ENCODE measurements around the gene TCEANC2. TPM values are rescaled to one million over a fixed set of nuclear protein-coding genes. Genes with fewer than 3 reads are reported as not detected.

TCEANC2 gene
- total and polyA plus RNA-seq, 2 experiments from 2014 or later = 6.0 to 6.3 TPM

DNA sequence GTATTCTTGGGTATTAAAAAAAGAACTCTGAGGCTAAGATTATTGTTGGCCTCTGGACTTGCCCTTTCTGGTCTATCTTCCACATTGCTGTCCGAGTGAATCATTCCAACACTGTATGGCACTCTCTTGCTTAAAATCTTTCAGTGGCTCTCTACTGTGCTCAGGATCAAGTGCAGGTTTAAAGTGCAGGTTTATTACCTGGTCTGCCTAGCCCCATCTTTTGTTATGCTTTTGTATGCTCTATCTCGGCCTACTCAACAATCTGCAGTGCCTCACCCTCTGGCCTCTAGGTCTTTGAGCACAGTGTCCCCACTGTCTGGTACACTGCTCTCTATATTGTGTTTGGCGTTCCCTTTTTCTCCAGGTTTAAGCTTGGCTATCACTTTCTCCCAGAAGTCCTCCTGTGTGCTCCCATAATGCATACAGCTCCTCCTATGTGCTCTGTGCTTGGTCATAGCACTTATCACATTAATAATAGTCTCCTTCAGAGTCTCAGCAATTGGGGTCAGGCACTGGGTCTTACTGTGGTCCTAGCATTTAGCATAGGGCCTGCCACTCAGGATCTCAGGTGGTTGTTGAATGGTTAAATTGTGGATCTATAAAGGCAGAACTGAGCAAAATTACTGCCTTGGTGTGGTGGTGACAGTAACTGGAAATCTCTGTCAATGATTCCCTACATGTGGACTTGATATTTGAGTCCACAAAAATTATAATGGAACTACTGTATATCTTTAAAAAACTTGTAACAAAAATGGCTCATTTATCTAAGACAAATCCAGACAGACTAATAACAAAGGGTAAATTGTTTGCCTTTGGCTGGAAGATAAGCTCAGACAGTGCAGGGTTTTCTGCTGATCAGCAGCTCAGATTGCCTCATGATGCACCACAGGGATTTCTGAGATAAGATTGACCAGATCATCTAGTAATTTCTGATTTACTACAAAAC lies 24.8 kb upstream of the TCEANC2 start:
- ATAC-seq = no peak

DNA sequence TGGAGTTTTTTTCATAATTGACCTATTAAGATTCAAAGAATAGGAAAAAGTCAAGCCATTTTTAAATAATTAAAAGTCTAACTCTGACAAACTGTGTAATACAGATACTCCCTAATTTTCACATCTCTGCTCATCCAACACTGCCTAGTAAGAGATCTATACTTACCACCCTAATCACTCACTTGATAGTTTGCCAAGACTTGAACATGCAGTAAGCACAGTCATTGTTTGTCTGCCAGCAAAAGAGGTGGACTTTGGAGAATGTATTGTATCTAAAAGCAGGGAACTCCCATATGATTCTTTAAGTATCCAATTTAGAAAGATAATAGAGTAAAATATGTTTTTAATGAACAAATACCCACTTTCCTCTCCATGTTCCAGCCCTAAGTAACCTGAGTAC lies 15.9 kb upstream of the TCEANC2 start:
- no peaks in the 10 kb centered on the region for H3K27me3 Mint-ChIP-seq (ENCODE audit: insufficient read depth, low read depth, poor library complexity)
- H4K20me1 ChIP-seq (replicated peaks; ENCODE audit: insufficient read depth) = no peaks in the 10 kb centered on the region
- H3K27ac ChIP-seq (ENCODE audit: low read depth) = no peak overlapping the region
- no peaks in the 10 kb centered on the region for H3K9me2 ChIP-seq (ENCODE audit: insufficient read depth)
- no peaks in the 10 kb centered on the region for H3K4me1 ChIP-seq (ENCODE audit: insufficient read depth)
- no peak for DNase-seq (ENCODE audit: low spot score)
- H3K4me1 Mint-ChIP-seq = no peaks in the 10 kb centered on the region
- ATAC-seq = no peak
- peaks cover 15% of the 10 kb centered on the region for H3K36me3 ChIP-seq (ENCODE audit: insufficient read depth)
- no peaks in the 10 kb centered on the region for H3K27me3 ChIP-seq (ENCODE audit: insufficient read depth)
- no peak overlapping the region for H3K4me3 ChIP-seq
- H3K9me3 Mint-ChIP-seq = no peaks in the 10 kb centered on the region
- no peak overlapping the region for H3K4me3 Mint-ChIP-seq
- no peak overlapping the region for H2AFZ ChIP-seq
- no peaks in the 10 kb centered on the region for H3K79me2 ChIP-seq (replicated peaks; ENCODE audit: insufficient read depth)
- H3K4me2 ChIP-seq = no peak overlapping the region
- no peak overlapping the region for H3K27ac Mint-ChIP-seq
- peaks cover 34% of the 10 kb centered on the region for H3K36me3 Mint-ChIP-seq (ENCODE audit: low read depth)
- H3F3A ChIP-seq (replicated peaks; ENCODE audit: low read depth) = no peaks in the 10 kb centered on the region
- TF ChIP-seq CREB1 (CRISPR knock-in tag; IDR thresholded peaks at IDR 0.05; ENCODE audit: low read depth) (no peak), EZH2 (IDR thresholded peaks at IDR 0.05; ENCODE audit: low read depth, unreplicated experiment) (no peak)
- TF ChIP-seq, protein P1, sequence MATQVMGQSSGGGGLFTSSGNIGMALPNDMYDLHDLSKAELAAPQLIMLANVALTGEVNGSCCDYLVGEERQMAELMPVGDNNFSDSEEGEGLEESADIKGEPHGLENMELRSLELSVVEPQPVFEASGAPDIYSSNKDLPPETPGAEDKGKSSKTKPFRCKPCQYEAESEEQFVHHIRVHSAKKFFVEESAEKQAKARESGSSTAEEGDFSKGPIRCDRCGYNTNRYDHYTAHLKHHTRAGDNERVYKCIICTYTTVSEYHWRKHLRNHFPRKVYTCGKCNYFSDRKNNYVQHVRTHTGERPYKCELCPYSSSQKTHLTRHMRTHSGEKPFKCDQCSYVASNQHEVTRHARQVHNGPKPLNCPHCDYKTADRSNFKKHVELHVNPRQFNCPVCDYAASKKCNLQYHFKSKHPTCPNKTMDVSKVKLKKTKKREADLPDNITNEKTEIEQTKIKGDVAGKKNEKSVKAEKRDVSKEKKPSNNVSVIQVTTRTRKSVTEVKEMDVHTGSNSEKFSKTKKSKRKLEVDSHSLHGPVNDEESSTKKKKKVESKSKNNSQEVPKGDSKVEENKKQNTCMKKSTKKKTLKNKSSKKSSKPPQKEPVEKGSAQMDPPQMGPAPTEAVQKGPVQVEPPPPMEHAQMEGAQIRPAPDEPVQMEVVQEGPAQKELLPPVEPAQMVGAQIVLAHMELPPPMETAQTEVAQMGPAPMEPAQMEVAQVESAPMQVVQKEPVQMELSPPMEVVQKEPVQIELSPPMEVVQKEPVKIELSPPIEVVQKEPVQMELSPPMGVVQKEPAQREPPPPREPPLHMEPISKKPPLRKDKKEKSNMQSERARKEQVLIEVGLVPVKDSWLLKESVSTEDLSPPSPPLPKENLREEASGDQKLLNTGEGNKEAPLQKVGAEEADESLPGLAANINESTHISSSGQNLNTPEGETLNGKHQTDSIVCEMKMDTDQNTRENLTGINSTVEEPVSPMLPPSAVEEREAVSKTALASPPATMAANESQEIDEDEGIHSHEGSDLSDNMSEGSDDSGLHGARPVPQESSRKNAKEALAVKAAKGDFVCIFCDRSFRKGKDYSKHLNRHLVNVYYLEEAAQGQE (IDR thresholded peaks at IDR 0.05; ENCODE audit: unreplicated experiment) = no peak
- TF ChIP-seq, protein P2, sequence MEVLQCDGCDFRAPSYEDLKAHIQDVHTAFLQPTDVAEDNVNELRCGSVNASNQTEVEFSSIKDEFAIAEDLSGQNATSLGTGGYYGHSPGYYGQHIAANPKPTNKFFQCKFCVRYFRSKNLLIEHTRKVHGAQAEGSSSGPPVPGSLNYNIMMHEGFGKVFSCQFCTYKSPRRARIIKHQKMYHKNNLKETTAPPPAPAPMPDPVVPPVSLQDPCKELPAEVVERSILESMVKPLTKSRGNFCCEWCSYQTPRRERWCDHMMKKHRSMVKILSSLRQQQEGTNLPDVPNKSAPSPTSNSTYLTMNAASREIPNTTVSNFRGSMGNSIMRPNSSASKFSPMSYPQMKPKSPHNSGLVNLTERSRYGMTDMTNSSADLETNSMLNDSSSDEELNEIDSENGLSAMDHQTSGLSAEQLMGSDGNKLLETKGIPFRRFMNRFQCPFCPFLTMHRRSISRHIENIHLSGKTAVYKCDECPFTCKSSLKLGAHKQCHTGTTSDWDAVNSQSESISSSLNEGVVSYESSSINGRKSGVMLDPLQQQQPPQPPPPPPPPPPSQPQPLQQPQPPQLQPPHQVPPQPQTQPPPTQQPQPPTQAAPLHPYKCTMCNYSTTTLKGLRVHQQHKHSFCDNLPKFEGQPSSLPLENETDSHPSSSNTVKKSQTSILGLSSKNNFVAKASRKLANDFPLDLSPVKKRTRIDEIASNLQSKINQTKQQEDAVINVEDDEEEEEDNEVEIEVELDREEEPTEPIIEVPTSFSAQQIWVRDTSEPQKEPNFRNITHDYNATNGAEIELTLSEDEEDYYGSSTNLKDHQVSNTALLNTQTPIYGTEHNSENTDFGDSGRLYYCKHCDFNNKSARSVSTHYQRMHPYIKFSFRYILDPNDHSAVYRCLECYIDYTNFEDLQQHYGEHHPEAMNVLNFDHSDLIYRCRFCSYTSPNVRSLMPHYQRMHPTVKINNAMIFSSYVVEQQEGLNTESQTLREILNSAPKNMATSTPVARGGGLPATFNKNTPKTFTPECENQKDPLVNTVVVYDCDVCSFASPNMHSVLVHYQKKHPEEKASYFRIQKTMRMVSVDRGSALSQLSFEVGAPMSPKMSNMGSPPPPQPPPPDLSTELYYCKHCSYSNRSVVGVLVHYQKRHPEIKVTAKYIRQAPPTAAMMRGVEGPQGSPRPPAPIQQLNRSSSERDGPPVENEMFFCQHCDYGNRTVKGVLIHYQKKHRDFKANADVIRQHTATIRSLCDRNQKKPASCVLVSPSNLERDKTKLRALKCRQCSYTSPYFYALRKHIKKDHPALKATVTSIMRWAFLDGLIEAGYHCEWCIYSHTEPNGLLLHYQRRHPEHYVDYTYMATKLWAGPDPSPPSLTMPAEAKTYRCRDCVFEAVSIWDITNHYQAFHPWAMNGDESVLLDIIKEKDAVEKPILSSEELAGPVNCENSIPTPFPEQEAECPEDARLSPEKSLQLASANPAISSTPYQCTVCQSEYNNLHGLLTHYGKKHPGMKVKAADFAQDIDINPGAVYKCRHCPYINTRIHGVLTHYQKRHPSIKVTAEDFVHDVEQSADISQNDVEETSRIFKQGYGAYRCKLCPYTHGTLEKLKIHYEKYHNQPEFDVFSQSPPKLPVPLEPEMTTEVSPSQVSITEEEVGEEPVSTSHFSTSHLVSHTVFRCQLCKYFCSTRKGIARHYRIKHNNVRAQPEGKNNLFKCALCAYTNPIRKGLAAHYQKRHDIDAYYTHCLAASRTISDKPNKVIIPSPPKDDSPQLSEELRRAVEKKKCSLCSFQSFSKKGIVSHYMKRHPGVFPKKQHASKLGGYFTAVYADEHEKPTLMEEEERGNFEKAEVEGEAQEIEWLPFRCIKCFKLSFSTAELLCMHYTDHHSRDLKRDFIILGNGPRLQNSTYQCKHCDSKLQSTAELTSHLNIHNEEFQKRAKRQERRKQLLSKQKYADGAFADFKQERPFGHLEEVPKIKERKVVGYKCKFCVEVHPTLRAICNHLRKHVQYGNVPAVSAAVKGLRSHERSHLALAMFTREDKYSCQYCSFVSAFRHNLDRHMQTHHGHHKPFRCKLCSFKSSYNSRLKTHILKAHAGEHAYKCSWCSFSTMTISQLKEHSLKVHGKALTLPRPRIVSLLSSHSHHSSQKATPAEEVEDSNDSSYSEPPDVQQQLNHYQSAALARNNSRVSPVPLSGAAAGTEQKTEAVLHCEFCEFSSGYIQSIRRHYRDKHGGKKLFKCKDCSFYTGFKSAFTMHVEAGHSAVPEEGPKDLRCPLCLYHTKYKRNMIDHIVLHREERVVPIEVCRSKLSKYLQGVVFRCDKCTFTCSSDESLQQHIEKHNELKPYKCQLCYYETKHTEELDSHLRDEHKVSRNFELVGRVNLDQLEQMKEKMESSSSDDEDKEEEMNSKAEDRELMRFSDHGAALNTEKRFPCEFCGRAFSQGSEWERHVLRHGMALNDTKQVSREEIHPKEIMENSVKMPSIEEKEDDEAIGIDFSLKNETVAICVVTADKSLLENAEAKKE (CRISPR knock-in tag; IDR thresholded peaks at IDR 0.05) = no peak

More for the DNA sequence above, 24.8 kb upstream of the TCEANC2 start:
- Mint-ChIP-seq H3K4me3 (no peak overlapping the region), H3K4me1 (no peaks in the 10 kb centered on the region; the same call in 2 of the 3 replicates), H3K9me3 (no peaks in the 10 kb centered on the region), H3K27ac (no peak overlapping the region), H3K36me3 (ENCODE audit: low read depth) (peaks cover 12% of the 10 kb centered on the region; the same call in 2 of the 3 replicates), H3K27me3 (ENCODE audit: insufficient read depth, low read depth, poor library complexity) (no peaks in the 10 kb centered on the region)
- TF ChIP-seq ZNF331 (CRISPR knock-in tag; IDR thresholded peaks at IDR 0.05; ENCODE audit: low read depth) (no peak), JUNB (IDR thresholded peaks at IDR 0.05; ENCODE audit: unreplicated experiment) (no peak), EZH2phosphoT487 (IDR thresholded peaks at IDR 0.05; ENCODE audit: unreplicated experiment) (no peak), NANOG (IDR thresholded peaks at IDR 0.05; ENCODE audit: borderline replicate concordance) (no peak), STAT1 (IDR thresholded peaks at IDR 0.05; ENCODE audit: unreplicated experiment) (no peak)
- TF ChIP-seq, protein P3, sequence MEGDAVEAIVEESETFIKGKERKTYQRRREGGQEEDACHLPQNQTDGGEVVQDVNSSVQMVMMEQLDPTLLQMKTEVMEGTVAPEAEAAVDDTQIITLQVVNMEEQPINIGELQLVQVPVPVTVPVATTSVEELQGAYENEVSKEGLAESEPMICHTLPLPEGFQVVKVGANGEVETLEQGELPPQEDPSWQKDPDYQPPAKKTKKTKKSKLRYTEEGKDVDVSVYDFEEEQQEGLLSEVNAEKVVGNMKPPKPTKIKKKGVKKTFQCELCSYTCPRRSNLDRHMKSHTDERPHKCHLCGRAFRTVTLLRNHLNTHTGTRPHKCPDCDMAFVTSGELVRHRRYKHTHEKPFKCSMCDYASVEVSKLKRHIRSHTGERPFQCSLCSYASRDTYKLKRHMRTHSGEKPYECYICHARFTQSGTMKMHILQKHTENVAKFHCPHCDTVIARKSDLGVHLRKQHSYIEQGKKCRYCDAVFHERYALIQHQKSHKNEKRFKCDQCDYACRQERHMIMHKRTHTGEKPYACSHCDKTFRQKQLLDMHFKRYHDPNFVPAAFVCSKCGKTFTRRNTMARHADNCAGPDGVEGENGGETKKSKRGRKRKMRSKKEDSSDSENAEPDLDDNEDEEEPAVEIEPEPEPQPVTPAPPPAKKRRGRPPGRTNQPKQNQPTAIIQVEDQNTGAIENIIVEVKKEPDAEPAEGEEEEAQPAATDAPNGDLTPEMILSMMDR (conservative IDR thresholded peaks at IDR 0.05; ENCODE audit: low read depth in 2 of 2) = no peak
- DNase-seq (ENCODE audit: low spot score) = no peak
- Histone ChIP-seq H3K4me1 (ENCODE audit: insufficient read depth) (no peaks in the 10 kb centered on the region), H3K4me3 (no peak overlapping the region), H3K36me3 (ENCODE audit: insufficient read depth) (peaks cover 2% of the 10 kb centered on the region; the same call in 1 of the 2 replicates), H3F3A (replicated peaks; ENCODE audit: low read depth) (no peaks in the 10 kb centered on the region), H3K9me2 (ENCODE audit: insufficient read depth) (no peaks in the 10 kb centered on the region), H3K79me2 (replicated peaks; ENCODE audit: insufficient read depth) (no peaks in the 10 kb centered on the region), H3K4me2 (no peak overlapping the region), H2AFZ (no peak overlapping the region), H4K20me1 (replicated peaks; ENCODE audit: insufficient read depth) (0 out of 2 replicates have a peak, but pooled peaks cover 7% of the 10 kb centered on the region), H3K27me3 (ENCODE audit: insufficient read depth) (no peaks in the 10 kb centered on the region), H3K27ac (ENCODE audit: low read depth) (no peak overlapping the region; the same call in 1 of the 2 replicates)
